Amygdala (tissue), 56 donors: ENCODE measurements around the gene GIMAP6.
"Not testable (repeated sequence)": the region's sequence is repeated elsewhere in the genome, so short reads cannot be mapped to it uniquely, and the experiment has no call there.

ENCODE experiments used
- DNase-seq, 56 donors: peaks; one replicate each; lab custom pipeline; 2025; lab: John Stamatoyannopoulos, UW

The GIMAP6 gene

GRCh38 chr7:150648353-150649079 is 16.3 kb upstream of the GIMAP6 start:
- no peak for DNase-seq

GRCh38 chr7:150645259-150646020 is 13.3 kb upstream of the GIMAP6 start:
- no peak for DNase-seq

DNA sequence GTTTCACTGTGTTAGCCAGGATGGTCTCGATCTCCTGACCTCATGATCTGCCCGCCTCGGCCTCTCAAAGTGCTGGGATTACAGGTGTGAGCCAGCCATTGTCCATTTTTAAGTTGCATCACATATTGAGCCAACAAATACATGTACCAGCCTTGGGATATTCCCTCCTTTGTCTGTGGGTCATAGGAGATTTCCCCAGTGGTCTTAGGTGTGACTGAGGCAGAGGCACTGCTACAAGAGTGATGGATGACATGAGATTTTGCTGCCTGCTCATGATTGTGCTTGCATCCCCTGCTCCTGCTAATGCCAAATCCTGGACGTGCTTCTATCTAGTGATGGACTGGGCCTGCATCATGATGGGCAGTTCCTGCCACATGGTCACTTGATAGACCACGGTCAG is 10.7 kb upstream of the GIMAP6 start:
- no peak for DNase-seq

GRCh38 chr7:150641854-150642253 is 9.7 kb upstream of the GIMAP6 start:
- DNase-seq: no peak

DNA sequence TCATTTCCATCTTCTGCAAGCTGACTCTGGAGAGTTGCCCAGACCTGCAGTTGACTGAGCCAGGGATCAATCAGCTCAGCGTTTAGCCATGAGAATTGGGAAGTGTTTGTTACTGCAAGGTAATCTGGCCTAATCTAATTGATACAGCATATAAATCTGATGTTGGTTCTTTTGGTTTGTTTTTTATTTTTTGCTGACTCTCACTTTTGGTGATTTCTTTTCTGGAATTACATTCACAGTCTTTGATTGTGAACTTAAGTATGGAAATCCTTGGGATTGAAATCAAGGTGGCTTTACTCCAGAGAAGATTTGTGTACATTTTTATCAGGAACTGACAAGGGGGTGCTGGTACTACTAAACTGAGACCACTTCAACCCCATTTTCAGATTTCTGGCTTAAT is 1.7 kb upstream of the GIMAP6 start:
- DNase-seq: no peak

GRCh38 chr7:150631084-150631826 is 930 bp downstream of the GIMAP6 start:
- no peak for DNase-seq

- DNase-seq: no peak
These were observed 2.8 kb downstream of the GIMAP6 start for GRCh38 chr7:150629347-150629746.

GRCh38 chr7:150627959-150628358 is 4.2 kb downstream of the GIMAP6 start:
- no peak for DNase-seq

- no peak for DNase-seq
These were observed 5.5 kb downstream of the GIMAP6 start for GRCh38 chr7:150626696-150627095.

DNA sequence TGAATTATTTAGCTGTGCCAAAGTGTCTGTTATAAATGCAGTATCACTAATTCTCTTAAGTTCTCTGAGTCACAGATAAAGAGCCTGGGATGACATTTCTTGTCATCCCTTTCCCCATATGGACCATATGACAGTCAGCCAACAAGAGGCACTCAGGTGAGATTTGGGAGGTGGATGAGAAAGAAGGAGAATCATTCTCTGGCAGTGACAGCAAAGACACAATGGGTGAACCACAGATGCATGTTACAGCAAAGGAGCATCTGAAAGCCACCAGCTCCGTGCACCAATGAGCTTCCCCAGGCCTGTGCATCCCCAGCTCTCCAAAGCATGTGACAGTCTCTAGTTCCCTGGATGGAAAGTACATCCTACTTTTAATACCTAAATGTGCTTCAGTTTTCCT is 10.8 kb downstream of the GIMAP6 start:
- no peak for DNase-seq

DNA sequence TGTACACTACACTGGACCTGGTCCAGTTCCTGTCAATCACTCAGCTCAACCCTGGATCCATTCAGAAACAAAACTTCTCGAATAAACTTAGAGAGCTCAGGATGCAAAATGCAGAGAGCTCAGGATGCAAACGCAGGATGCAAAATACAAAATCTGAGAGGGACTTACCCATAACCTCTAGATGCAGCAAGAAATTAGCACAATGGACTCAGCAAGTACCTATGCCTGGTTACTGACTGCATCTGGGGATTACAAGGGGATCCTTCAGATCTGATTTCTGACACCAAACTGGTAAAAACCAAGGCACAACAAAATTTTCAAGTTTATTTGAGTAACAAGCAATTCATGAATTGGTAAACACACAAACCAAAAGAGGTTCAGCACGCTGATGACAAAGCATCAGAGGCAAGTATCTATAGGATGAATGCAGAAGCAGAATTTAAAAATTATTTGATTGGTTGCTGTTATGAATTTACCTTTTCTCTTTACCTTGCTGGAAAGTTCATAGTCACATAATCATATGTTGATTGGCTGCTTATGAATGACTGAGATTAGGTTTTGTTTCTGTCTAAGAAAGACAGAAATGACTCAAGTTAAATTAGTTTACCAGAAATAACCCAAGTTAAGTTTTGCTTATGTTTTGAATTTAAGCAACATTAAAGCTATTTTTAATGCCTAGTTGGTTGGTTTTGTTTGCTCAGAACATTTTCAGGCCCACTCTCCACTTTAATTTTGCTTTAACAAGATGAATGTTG is 11.4 kb downstream of the GIMAP6 start:
- no peak for DNase-seq

DNA sequence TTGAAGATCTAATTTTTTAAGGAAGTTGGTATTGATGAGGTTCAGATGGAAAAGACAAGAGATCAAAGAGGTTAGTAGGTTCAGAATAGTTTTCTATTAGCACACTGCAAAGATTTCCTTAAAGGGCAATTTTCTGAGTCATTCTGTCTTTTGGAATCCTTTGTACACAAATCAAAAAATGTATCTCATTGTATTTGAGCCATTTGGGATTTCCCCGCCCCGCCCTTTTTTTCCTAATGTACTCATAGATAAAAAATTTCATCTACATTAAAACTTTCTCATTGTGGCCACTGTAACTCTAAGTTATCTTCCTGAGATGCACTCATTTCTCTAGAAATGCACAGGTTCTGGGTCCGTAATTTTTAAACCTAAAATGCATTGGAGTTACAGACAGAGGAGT is 12.1 kb downstream of the GIMAP6 start:
- DNase-seq: no peak

GRCh38 chr7:150615221-150615755 is 16.9 kb downstream of the GIMAP6 start:
- not testable (repeated sequence) for DNase-seq

GRCh38 chr7:150614426-150614825 is 17.8 kb downstream of the GIMAP6 start:
- not testable (repeated sequence) for DNase-seq

DNA sequence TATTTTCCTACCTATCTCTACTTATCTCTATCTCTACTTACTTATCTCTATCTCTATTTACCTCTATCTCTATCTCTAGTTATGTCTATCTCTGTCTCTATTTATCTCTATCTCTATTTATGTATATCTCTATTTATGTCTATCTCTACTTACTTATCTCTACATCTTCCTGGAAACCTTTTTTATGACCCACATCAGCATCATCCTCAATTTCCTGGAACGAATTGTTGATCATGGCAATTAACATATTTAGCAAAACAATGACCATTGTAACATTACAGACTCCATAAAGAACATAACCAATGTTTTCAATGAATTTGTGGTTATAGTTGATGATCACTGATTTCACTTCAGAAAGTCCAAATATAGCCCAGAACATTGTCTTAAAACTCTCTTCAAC is 18.3 kb downstream of the GIMAP6 start:
- DNase-seq: no peak

DNA sequence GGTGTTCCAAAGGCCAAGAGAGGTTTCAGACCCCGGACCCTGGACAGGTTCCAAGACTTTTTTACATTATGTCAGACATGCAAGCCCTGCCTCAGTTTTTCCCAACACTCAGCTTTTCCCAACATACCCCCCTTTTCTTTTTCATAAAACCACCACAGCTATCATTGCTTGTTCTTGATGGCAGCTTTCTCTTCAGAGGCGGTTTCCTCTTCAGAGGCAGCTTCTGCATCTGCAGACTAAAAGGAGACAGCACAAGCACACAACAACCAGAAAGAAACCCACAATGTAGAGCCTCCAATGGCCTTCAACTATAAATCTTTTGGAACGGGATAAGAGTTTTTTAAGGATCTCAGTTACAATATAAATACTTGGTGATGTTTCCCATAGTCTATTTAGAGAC is 19.3 kb downstream of the GIMAP6 start:
- no peak for DNase-seq

DNA sequence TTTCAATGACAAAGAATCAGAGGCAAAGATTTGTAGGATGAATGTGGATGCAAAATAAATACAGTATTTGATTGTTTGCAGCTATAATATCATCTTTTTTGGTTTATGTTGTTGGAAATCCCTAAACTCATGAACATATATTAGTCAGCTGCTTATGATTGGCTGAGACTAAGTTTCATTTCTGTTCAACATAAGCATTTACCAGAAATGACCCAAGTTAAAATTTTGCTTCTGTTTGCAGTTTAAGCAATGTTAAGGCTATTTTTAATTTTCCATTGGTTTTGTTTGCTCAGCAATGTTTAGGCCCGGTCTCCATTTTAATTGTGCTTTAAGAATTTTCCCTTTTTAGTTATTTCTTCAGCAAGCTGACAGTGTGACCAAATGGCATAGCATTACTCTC is 22.0 kb downstream of the GIMAP6 start:
- DNase-seq: no peak

DNA sequence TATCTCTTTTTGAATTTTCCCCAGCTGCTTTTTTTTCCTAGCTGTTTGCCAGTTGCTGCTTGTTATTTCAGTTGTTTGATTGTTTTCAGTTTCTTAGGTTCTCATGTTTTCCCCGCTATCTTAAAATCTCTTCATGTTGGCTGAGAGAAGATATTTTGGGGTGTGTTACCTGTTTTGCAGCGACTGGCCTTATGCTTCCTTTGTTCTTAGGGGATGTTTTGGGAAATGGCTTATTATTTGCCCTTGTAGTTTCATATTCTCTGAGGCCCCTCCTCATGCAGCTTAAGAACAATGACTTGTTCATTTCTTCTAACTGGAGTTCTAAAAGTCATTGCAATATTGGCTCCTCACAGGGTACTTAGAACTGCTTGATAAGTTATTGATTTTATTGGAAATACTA is 28.6 kb downstream of the GIMAP6 start:
- not testable (repeated sequence) for DNase-seq

DNA sequence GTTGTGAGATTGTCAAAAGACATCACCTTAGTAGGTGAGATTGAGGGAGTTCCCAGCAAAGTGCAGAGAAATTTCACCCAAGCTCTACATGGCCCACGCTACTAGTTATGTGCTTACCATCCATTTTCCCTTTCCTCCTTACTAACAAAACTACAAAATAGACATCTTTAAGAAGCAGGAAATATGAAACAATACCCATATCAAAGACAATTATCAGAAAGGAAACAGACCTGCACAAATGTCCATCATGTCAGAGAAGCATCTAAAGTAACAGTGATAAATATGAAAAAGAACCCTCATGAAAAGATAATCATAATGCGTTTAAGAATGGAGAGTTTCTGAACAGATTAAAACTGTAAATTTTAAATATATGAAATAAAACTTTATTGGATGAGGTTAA is 36.8 kb downstream of the GIMAP6 start:
- no peak for DNase-seq

DNA sequence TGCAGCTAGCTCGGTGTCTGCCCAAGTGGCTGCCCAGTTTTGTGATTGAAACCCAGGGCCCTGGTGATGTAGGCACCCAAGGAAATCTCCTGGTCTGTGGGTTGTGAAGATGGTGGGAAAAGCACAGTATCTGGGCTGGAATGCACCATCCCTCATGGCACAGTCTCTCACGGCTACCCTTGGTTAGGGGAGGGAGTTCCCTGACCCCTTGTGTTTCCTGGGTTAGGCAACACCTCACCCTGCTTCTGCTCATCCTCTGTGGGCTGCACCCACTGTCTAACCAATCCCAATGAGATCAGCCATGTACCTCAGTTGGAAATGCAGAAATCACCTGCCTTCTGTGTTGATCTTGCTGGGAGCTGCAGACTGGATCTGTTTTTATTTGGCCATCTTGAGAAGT is 37.4 kb downstream of the GIMAP6 start:
- no peak for DNase-seq
